Mesendoderm (in vitro differentiated cells): ENCODE measurements around the gene ITPR2.
A peak's percentile ranks its signal among the peaks of the same experiment; 100 is the strongest.

Experiments
- DNase-seq: peaks from one replicate; pipeline ENCODE4 v3.0.0; 2013
- H2AK5ac ChIP-seq: 2 replicates; pipeline ENCODE4 v1.6.1; 2013; ENCODE audit warnings: low read length, inconsistent platforms
- H2BK120ac ChIP-seq: 2 replicates; pipeline ENCODE4 v1.6.1; 2013; ENCODE audit warnings: low read depth, mild to moderate bottlenecking, low read length, moderate library complexity, mixed read lengths
- H2BK15ac ChIP-seq: replicated peaks from 2 replicates; pipeline ENCODE4 v1.6.1; 2013; ENCODE audit warnings: low read depth, mild to moderate bottlenecking, moderate library complexity
- H2BK5ac ChIP-seq: 2 replicates; pipeline ENCODE4 v1.6.1; 2013; ENCODE audit warnings: low read length, inconsistent platforms
- H3K18ac ChIP-seq: 2 replicates; pipeline ENCODE4 v1.6.1; 2013; ENCODE audit warnings: mild to moderate bottlenecking, low read length, mixed read lengths
- H3K23ac ChIP-seq: one replicate; pipeline ENCODE4 v1.6.1; 2013; ENCODE audit warnings: low read length
- H3K27ac ChIP-seq: 2 replicates; pipeline ENCODE4 v1.5.1; 2013; ENCODE audit warnings: low read depth, mild to moderate bottlenecking, inconsistent platforms, low read length, moderate library complexity
- H3K27me3 ChIP-seq: 2 replicates; pipeline ENCODE4 v1.6.1; 2013; ENCODE audit warnings: low read length, control low read depth, mild to moderate bottlenecking, inconsistent platforms; ENCODE audit not compliant: insufficient read depth, poor library complexity
- H3K36me3 ChIP-seq: 2 replicates; pipeline ENCODE4 v1.6.1; 2013; ENCODE audit warnings: low read length, inconsistent platforms; ENCODE audit not compliant: control insufficient read depth, insufficient read depth
- H3K4ac ChIP-seq: one replicate; pipeline ENCODE4 v1.6.1; 2013; ENCODE audit warnings: low read depth, mild to moderate bottlenecking, low read length, moderate library complexity
- H3K4me1 ChIP-seq: 2 replicates; pipeline ENCODE4 v1.6.1; 2013; ENCODE audit warnings: low read depth, low read length, inconsistent platforms; ENCODE audit not compliant: control insufficient read depth
- H3K4me2 ChIP-seq: 2 replicates; pipeline ENCODE4 v1.6.1; 2013; ENCODE audit warnings: low read length
- H3K4me3 ChIP-seq: 2 replicates; pipeline ENCODE4 v1.5.1; 2013; ENCODE audit warnings: mild to moderate bottlenecking, low read length
- H3K56ac ChIP-seq: one replicate; pipeline ENCODE4 v1.6.1; 2013; ENCODE audit warnings: low read length
- H3K79me1 ChIP-seq: 2 replicates; pipeline ENCODE4 v1.6.1; 2013; ENCODE audit warnings: low read length, inconsistent platforms
- H3K79me2 ChIP-seq: 2 replicates; pipeline ENCODE4 v1.6.1; 2013; ENCODE audit warnings: mild to moderate bottlenecking, low read length; ENCODE audit not compliant: control insufficient read depth, insufficient read depth
- H3K9ac ChIP-seq: 2 replicates; pipeline ENCODE4 v1.6.1; 2013; ENCODE audit warnings: low read length, inconsistent platforms
- H4K5ac ChIP-seq: one replicate; pipeline ENCODE4 v1.6.1; 2013; ENCODE audit warnings: low read length
- H4K8ac ChIP-seq: one replicate; pipeline ENCODE4 v1.6.1; 2013; ENCODE audit warnings: low read depth, mild to moderate bottlenecking, control low read depth, low read length, moderate library complexity
- WGBS: extraction: QIAGEN DNeasy Blood & Tissue Kit; methylation state at CpG from one replicate; pipeline ENCODE4 v1.1.7; 2013; ENCODE audit warnings: low lambda C conversion rate, missing lambda C conversion rate; ENCODE audit not compliant: insufficient coverage; ENCODE audit errors: extremely low coverage; 5-methylcytosine and 5-hydroxymethylcytosine counted together

Gene ITPR2

GRCh38 chr12:26471560-26471959 is 361.4 kb downstream of the ITPR2 start:
- Histone ChIP-seq H2BK5ac (no peak overlapping the region), H2BK120ac (no peak overlapping the region), H3K9ac (no peak overlapping the region), H3K4ac (no peak overlapping the region), H2BK15ac (no peak overlapping the region), H3K56ac (no peak overlapping the region), H3K79me1 (no peaks in the 10 kb centered on the region), H3K18ac (no peak overlapping the region), H3K23ac (no peak overlapping the region), H3K27me3 (no peaks in the 10 kb centered on the region), H3K4me3 (no peak overlapping the region), H4K8ac (no peak overlapping the region), H4K5ac (no peak overlapping the region), H3K79me2 (no peaks in the 10 kb centered on the region), H3K36me3 (no peaks in the 10 kb centered on the region), H3K4me2 (no peak overlapping the region), H3K4me1 (no peaks in the 10 kb centered on the region), H2AK5ac (no peak overlapping the region), H3K27ac (no peak overlapping the region)
- no peak for DNase-seq

GRCh38 chr12:26469421-26470180 is 363.4 kb downstream of the ITPR2 start:
- H3K9ac ChIP-seq: no peak overlapping the region
- no peak overlapping the region for H3K18ac ChIP-seq
- H3K4me1 ChIP-seq: no peaks in the 10 kb centered on the region
- H3K56ac ChIP-seq: no peak overlapping the region
- H3K79me1 ChIP-seq: no peaks in the 10 kb centered on the region
- H3K36me3 ChIP-seq: no peaks in the 10 kb centered on the region
- H2BK120ac ChIP-seq: no peak overlapping the region
- H4K8ac ChIP-seq: no peak overlapping the region
- WGBS: no CpG with 5 or more reads among the region's 6 CpGs
- no peak overlapping the region for H4K5ac ChIP-seq
- H3K4ac ChIP-seq: no peak overlapping the region
- no peak overlapping the region for H2AK5ac ChIP-seq
- H3K27ac ChIP-seq: no peak overlapping the region
- no peak overlapping the region for H3K4me3 ChIP-seq
- no peak overlapping the region for H2BK5ac ChIP-seq
- no peak overlapping the region for H3K23ac ChIP-seq
- no peaks in the 10 kb centered on the region for H3K27me3 ChIP-seq
- H3K79me2 ChIP-seq: no peaks in the 10 kb centered on the region
- no peak for DNase-seq
- no peak overlapping the region for H3K4me2 ChIP-seq
- H2BK15ac ChIP-seq: no peak overlapping the region

GRCh38 chr12:26467351-26467750 is 365.6 kb downstream of the ITPR2 start:
- Histone ChIP-seq H3K27ac (no peak overlapping the region), H3K4ac (no peak overlapping the region), H4K5ac (no peak overlapping the region), H3K79me1 (no peaks in the 10 kb centered on the region), H3K27me3 (no peaks in the 10 kb centered on the region), H4K8ac (no peak overlapping the region), H3K18ac (no peak overlapping the region), H2AK5ac (no peak overlapping the region), H3K79me2 (no peaks in the 10 kb centered on the region), H3K9ac (no peak overlapping the region), H2BK5ac (no peak overlapping the region), H3K4me1 (no peaks in the 10 kb centered on the region), H3K4me3 (no peak overlapping the region), H3K23ac (no peak overlapping the region), H3K56ac (no peak overlapping the region), H2BK15ac (no peak overlapping the region), H2BK120ac (no peak overlapping the region), H3K4me2 (no peak overlapping the region), H3K36me3 (no peaks in the 10 kb centered on the region)
- WGBS: no CpG with 5 or more reads among the region's 1 CpG
- DNase-seq: no peak

- Histone ChIP-seq H3K4me3 (no peak overlapping the region), H4K5ac (no peak overlapping the region), H3K23ac (no peak overlapping the region), H2BK15ac (no peak overlapping the region), H2AK5ac (no peak overlapping the region), H3K4me1 (no peaks in the 10 kb centered on the region), H4K8ac (no peak overlapping the region), H3K36me3 (no peaks in the 10 kb centered on the region), H3K79me1 (no peaks in the 10 kb centered on the region), H3K9ac (no peak overlapping the region), H2BK120ac (no peak overlapping the region), H3K4me2 (no peak overlapping the region), H3K27ac (no peak overlapping the region), H3K4ac (no peak overlapping the region), H3K27me3 (no peaks in the 10 kb centered on the region), H3K79me2 (no peaks in the 10 kb centered on the region), H2BK5ac (no peak overlapping the region), H3K18ac (no peak overlapping the region), H3K56ac (no peak overlapping the region)
- DNase-seq: no peak
- WGBS: no CpG with 5 or more reads among the region's 2 CpGs
These were observed 366.3 kb downstream of the ITPR2 start for GRCh38 chr12:26466726-26467125.

- WGBS: no CpG with 5 or more reads among the region's 6 CpGs
- Histone ChIP-seq H3K79me1 (no peaks in the 10 kb centered on the region), H3K56ac (no peak overlapping the region), H3K4me3 (no peak overlapping the region), H3K4me1 (no peaks in the 10 kb centered on the region), H3K36me3 (no peaks in the 10 kb centered on the region), H4K8ac (no peak overlapping the region), H3K23ac (no peak overlapping the region), H4K5ac (no peak overlapping the region), H3K18ac (no peak overlapping the region), H2BK15ac (no peak overlapping the region), H3K79me2 (no peaks in the 10 kb centered on the region), H3K9ac (no peak overlapping the region), H2AK5ac (no peak overlapping the region), H2BK5ac (no peak overlapping the region), H3K4me2 (no peak overlapping the region), H3K27ac (no peak overlapping the region), H2BK120ac (no peak overlapping the region), H3K4ac (no peak overlapping the region), H3K27me3 (no peaks in the 10 kb centered on the region)
- peak; percentile 42 for DNase-seq
These were observed 367.4 kb downstream of the ITPR2 start for GRCh38 chr12:26465419-26466097.
